ENCODE measurements around the gene GAGE12J.
"Not testable (repeated sequence)": the region's sequence is repeated elsewhere in the genome, so short reads cannot be mapped to it uniquely, and the experiment has no call there.

GAGE12J gene

DNA sequence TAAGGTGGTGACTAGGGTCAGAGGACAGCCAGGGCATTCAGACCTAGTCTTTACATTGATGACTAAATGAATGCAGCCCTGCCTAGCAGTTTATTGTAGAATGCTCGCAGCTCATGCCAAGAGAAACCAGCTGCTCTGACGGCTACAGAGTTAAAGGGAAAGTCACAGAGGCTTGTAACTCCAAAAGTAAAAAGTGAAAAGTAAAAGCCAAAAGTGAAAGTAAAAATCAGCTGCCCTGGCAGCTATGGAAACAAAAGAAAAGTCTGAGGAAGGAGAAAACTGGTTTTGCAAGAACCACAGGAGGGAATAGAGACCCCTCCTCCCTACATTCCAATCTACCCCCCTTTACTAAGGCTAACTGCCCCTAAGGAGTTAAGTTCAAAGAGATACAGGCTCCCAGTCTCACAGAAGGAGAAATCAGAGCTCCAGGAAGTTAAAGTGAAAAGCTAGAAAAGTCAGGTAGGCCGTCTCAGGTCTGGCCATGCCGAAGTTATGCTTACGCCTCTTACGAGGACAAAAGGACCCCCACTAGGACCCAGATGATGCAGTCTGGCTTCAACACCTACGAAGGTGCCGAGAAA is 12.3 kb upstream of the GAGE12J start:
- no peak for DNase-seq (ENCODE audit: extremely low read depth in 1 of 2, low read depth in 1 of 2)

- DNase-seq (ENCODE audit: extremely low read depth in 1 of 2, low read depth in 1 of 2), result no peak
Observed at GRCh38 chrX:49310371-49310770, 11.5 kb upstream of the GAGE12J start.

DNA sequence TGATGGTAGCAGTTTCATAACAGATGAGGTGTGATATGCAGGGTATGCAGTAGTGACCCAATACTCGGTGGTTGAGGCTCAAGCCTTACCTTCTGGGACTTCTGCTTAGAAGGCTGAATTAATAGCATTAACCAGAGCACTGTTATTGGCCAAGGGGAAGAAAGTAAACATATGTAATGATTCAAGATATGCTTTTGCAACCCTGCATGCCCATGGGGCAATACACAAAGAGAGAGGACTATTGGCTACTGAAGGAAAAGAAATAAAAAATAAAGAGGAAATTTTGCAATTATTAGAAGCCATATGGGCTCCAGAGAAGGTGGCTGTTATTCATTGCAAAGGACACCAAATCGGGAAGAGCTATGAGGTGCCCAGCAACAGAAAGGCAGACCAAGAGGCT is 9.7 kb upstream of the GAGE12J start:
- no peak for DNase-seq (ENCODE audit: extremely low read depth in 1 of 2, low read depth in 1 of 2)

DNA sequence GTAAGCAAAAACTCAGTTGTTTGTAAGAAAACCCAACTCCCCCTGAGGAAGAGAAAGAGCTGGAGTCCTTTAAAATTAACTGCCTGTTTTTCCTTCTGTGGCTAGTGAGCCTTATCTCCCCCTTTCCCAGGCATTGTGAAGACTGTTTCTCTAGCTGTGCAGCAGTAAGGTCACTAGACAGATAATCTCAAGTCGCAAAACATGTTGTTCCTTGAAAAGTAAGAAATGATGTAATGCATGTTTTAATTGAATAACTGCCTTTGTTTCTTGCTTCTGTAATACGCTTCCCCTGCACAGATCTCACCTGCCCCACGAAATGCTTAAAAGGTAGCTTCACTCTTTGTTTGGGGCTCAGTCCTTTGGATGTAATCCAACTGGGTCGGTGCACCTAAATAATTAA is 5.8 kb upstream of the GAGE12J start:
- no peak for DNase-seq (ENCODE audit: extremely low read depth in 1 of 2, low read depth in 1 of 2)

- not testable (repeated sequence) for DNase-seq (ENCODE audit: extremely low read depth in 1 of 2, low read depth in 1 of 2)
Observed at GRCh38 chrX:49322266-49322665, 429 bp downstream of the GAGE12J start.

- not testable (repeated sequence) for DNase-seq (ENCODE audit: extremely low read depth in 1 of 2, low read depth in 1 of 2)
Observed at GRCh38 chrX:49323735-49324134, 1.9 kb downstream of the GAGE12J start.

DNA sequence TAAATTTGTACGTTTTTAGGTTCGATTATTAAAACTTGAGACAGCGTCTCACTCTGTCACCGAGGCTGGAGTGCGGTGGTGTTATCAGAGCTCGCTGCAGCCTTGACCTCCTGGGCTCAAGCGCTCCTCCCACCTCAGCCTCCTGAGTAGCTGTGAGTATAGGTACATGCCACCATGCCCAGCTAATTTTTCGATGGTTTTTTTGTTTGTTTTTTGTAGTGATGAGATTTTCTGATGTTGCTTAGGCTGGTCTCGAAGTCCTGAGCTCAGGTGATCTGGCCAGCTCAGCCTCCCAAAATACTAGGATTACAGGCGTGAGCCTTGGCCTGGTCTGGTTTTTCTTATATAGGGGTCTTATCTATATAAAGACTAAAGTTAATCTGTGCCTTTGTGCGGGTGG is 8.6 kb downstream of the GAGE12J start:
- DNase-seq (ENCODE audit: extremely low read depth in 1 of 2, low read depth in 1 of 2), result not testable (repeated sequence)

GRCh38 chrX:49331282-49331681 is 9.4 kb downstream of the GAGE12J start, which contains the start of gene GAGE13:
Gene GAGE13, plus strand, starts transcription at chrX:49331582. Its CDS starts 1,156 bp downstream, at chrX:49332738.
- not testable (repeated sequence) for DNase-seq (ENCODE audit: extremely low read depth in 1 of 2, low read depth in 1 of 2)

DNA sequence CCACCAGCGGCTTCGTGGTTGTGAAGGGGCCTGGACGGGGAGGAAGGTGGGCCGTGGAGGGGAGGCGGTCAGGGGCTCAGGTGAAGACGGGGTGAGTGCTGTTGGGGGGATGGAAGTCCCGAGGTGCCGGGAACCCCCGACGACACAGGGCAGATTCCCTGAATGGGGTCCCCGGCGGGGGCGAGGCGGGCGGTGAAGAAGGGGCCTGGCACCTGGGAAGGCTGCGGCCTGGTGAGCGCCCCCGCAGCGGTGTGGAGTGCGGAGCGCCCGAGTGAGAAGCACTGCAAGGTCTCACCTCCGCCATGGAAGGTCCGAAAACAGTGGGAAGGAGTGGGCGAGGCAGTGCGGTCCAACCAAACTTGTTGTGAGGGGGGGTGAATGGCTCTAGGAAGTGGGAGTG is 10.0 kb downstream of the GAGE12J start:
- not testable (repeated sequence) for DNase-seq (ENCODE audit: extremely low read depth in 1 of 2, low read depth in 1 of 2)

DNA sequence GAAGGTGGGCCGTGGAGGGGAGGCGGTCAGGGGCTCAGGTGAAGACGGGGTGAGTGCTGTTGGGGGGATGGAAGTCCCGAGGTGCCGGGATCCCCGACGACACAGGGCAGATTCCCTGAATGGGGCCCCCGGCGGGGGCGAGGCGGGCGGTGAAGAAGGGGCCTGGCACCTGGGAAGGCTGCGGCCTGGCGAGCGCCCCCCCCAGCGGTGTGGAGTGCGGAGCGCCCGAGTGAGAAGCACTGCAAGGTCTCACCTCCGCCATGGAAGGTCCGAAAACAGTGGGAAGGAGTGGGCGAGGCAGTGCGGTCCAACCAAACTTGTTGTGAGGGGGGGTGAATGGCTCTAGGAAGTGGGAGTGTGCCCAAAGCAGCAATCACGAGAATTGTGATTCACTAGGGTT is 19.6 kb downstream of the GAGE12J start:
- DNase-seq (ENCODE audit: extremely low read depth in 1 of 2, low read depth in 1 of 2), result not testable (repeated sequence)

GRCh38 chrX:49344496-49345175 is 22.8 kb downstream of the GAGE12J start:
- not testable (repeated sequence) for DNase-seq (ENCODE audit: extremely low read depth in 1 of 2, low read depth in 1 of 2)

DNA sequence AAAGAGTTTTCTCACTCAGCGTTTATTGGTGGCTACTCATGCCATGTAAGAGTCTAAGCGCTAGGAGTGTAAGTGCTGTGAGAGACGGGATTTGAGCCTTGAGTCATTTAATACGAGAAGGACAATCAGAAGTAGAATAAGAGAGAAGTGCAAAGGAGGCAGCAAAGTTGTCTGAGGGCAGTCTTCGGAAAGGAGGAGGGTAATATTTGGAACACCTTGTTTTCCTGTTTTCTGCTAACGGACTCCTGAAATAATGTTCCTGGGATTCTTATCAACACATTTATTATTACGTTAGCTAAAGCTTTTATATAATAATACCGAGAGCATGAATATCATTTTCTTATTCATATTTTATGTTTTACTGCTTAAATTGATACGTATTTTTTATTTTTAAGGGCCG is 23.6 kb downstream of the GAGE12J start:
- DNase-seq (ENCODE audit: extremely low read depth in 1 of 2, low read depth in 1 of 2), result not testable (repeated sequence)

- DNase-seq (ENCODE audit: extremely low read depth in 1 of 2, low read depth in 1 of 2), result not testable (repeated sequence)
Observed at GRCh38 chrX:49346150-49346549, 24.3 kb downstream of the GAGE12J start.

All from stimulated activated CD8-positive, alpha-beta memory T cell treated with anti-CD3 and anti-CD28 coated beads, Interleukin-7, amount 100 ng/mL, for 48 hours (primary cell).